Measurements from ENCODE around the gene PTCD1.

- no peak for TF ChIP-seq POLR2A (IDR thresholded peaks at IDR 0.05)
- no peak for TF ChIP-seq EP300 (IDR thresholded peaks at IDR 0.05)
- no peak for TF ChIP-seq CTCF (IDR thresholded peaks at IDR 0.05)
These were observed 35.7 kb downstream of the PTCD1 start for GRCh38 chr7:99402854-99403253.

Data from ovary (tissue), 3 donors.